Stimulated activated CD4-positive, alpha-beta T cell treated with anti-CD3 and anti-CD28 coated beads, Interleukin-12 subunit alpha, Interleukin-12 subunit beta, amount 100 ng/mL, for 4 hours (primary cell): ENCODE results near the gene OR7C1.
"Not testable (repeated sequence)": the region's sequence is repeated elsewhere in the genome, so short reads cannot be mapped to it uniquely, and the experiment has no call there.

Experiments
- DNase-seq: peaks from one replicate; pipeline ENCODE4 v3.0.0-alpha.2; 2020

Gene OR7C1

GRCh38 chr19:14784730-14785101 lies 50.3 kb downstream of the OR7C1 start:
- DNase-seq = not testable (repeated sequence)

- not testable (repeated sequence) for DNase-seq
These were observed 51.5 kb downstream of the OR7C1 start for GRCh38 chr19:14783410-14783998.

DNA sequence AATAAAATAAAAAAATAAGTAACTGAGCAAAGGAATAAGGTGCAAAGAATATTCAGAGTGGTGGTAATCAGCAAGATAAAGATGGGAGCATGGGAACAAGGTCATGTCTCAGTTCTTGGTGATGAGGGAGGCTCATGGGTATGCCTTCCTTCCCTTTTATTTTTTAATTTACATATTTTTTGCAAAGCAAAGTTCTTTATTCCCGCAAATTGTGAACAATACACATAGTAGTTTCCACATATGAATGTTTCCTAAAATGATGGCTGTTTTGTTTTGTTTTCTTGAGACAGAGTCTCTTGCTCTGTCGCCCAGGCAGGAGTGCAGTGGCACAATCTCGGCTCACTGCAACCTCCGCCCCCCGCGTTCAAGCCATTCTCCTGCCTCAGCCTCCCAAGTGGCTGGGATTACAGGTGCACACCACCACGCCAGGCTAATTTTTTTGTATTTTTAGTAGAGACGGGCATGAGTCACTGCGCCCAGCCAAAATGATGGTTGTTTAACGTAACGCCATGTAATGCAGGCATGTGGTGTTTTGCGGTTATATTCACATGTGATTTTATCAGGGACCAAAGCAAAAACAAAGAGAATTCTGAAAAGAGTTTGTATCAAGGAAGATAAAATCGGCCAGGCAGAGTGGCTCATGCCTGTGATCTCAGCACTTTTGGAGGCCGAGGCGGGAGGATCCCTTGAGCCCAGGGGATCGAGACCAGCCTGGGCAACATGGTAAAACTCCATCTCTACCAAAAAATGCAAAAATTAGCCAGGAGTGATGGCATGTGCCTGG lies 52.2 kb downstream of the OR7C1 start:
- DNase-seq = no peak

GRCh38 chr19:14781713-14782536 lies 53.1 kb downstream of the OR7C1 start:
- not testable (repeated sequence) for DNase-seq

DNA sequence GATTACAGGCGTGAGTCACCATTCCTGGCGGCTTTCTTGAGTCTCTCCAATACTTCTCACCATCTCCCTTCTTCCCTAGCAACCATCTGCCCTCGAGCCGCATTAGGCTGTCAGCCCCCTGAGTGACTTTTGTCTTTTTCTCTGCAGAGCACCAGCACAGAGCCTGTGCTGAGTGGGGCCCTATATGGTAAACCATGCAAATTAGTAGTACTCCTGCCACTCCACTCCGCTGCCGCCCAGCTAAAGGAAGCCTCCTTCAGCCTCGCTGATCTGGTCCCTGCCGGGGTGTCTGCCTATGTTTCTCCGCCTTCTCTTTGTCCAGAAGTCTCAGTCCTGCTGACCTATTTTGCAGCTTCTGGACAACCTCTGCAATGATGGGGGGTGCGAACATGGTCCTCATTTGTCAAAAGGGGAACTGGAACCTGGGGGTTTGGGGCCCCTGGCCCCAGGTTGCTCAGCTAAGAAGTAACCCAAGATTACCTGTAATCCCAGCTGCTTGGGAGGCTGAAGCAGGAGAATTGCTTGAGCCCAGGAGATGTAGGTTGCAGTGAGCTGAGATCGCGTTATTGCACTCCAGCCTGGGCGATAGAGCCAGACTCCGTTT lies 54.3 kb downstream of the OR7C1 start:
- DNase-seq = not testable (repeated sequence)

DNA sequence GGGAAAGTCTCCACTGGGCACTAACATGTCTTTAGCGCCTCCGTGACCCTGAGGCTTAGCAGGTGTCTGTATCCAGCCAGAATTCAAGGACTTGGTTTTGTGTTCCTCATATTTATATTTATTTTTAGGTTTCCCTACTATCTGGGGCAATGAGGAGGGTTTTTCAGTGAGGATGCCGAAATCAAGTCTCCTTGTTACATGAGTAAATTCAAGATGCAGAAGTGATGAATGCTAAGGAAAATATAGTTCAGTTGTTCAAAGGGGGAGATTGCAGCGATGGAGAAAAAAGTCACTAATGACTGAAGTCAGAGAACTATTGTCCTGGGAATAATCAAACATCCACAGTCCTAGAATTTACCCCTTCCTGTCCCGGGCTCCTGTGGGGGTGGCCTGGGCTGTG lies 55.8 kb downstream of the OR7C1 start:
- DNase-seq = no peak

GRCh38 chr19:14778110-14778845 lies 56.7 kb downstream of the OR7C1 start, which contains the start of gene ADGRE2:
Gene ADGRE2, minus strand, starts transcription at chr19:14778560. Its CDS starts 1,804 bp downstream, at chr19:14776756.
- DNase-seq = not testable (repeated sequence)

DNA sequence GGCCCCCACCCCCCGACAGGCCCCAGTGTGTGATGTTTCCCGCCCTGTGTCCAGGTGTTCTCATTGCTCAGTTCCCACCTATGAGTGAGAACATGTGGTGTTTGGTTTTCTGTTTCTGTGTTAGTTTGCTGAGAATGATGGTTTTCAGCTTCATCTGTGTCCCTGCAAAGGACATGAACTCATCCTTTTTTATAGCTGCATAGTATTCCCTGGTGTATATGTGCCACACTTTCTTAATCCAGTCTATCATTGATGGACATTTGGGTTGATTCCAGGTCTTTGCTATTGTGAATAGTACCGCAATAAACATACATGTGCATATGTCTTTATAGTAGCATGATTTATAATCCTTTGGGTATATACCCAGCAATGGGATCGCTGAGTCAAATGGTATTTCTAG lies 57.3 kb downstream of the OR7C1 start:
- not testable (repeated sequence) for DNase-seq

- no peak for DNase-seq
These were observed 59.0 kb downstream of the OR7C1 start for GRCh38 chr19:14775869-14776586.

DNA sequence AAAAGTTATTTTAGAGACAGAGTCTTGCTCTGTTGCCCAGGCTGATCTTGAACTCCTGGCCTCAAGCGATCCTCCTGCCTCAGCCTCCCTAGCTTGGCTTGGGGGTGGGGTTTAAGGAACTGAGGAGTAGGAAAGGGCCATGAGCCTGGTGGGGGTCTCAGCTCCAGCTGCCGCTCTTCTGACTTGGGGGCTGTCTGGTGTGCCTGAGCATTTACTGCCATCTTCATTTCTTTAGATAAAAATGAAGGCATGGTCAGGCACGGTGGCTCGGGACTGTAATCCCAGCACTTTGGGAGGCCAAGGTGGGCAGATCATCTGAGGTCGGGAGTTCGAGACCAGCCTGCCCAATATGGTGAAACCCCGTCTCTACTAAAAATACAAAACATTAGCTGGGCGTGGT lies 59.7 kb downstream of the OR7C1 start:
- not testable (repeated sequence) for DNase-seq

DNA sequence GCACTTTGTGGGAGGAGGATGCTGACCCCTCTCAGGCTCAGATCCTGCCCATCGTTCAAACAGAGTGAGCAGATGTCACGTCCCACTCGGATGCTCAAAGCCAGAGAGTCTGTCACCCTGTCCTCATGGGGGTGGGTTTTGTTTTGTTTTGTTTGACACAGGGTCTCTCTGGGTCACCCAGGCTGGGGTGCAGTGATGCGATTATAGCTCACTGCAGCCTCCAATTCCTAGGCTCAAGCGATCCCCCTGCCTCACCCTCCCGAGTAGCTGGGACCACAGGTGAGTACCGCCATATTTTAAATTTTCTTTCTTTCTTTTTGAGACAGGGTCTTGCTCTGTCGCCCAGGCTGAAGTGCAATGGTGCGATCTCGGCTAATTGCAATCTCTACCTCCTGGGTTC lies 60.6 kb downstream of the OR7C1 start:
- no peak for DNase-seq

GRCh38 chr19:14773722-14774121 lies 61.3 kb downstream of the OR7C1 start:
- not testable (repeated sequence) for DNase-seq

- no peak for DNase-seq
These were observed 62.0 kb downstream of the OR7C1 start for GRCh38 chr19:14772995-14773394.

DNA sequence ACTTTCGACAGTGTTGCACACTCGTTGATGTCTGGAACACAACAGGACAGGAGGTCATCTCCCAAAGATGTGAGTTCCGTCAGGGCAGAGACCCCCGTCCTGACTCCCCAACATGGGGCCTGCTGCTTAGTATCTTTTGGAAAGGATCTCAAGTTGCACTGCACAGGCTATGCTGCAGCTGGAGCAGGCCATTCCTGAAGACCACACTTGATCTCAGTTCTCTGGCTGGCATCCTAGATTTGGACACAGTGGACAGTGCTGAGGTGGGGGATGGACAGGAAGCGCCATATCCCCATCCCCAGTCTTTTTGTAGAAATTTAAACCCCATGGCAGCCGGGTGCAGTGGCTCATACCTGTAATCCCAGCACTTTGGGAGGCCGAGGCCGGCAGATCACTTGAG lies 62.5 kb downstream of the OR7C1 start:
- no peak for DNase-seq

DNA sequence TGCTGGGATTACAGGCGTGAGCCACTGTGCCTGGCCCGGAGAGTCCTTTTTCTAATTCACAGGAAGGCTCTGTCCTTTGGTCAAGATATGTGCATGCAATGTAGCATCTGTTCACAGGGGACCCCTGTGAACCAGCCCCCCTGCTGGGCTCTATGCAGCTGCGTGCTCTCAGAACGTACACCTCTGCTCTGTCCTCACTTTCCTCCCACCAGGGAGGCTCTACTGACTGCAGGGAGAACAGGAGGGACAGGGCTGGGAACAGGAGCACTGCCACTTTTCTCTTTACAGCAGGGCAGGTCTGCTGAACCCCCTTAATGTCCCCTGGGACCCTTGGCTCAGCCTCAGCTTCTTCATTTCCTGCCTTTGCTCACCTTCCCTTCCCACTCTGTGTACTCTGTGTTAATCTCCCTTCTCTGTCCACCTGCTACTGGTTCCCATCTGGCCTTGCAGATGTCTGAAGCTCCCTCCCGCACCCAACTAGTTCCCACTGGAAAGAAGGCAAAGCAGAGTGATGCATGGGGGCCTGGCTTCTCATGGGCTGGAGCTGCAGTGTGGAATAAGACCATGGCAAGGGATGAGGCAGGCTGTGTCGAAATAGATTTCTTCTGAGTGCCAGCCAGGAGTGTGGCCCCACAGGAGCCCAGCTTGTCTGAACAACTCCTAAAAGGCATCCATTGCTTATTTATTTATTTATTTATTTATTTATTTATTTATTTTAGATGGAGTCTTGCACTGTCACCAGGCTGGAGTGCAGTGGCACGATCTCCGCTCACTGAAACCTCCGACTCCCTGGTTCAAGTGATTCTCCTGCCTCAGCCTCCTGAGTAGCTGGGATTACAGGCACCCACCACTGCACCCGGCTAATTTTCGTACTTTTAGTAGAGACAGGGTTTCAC lies 63.8 kb downstream of the OR7C1 start:
- DNase-seq = no peak

DNA sequence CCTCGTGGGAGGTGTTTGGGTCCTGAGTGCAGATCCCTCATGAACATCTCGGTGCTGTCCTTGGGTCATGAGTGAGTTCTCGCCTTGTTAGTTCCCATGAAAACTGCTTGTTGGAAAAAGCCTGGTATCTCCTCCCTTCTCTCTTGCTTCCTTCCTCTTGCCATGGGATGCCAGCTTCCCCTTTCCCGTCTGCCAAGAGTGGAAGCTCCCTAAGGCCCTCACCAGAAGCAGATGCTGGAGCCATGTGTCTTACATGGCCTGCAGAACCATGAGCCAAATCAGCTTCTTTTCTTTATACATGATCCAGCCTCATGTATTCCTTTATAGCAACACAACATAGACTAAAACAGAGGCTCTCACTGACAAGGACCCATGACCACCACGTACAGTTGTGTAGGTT lies 64.8 kb downstream of the OR7C1 start:
- no peak for DNase-seq

GRCh38 chr19:14769201-14769600 lies 65.8 kb downstream of the OR7C1 start:
- no peak for DNase-seq

- DNase-seq = no peak
These were observed 67.0 kb downstream of the OR7C1 start for GRCh38 chr19:14768001-14768400.

GRCh38 chr19:14767466-14767971 lies 67.5 kb downstream of the OR7C1 start:
- DNase-seq = no peak

GRCh38 chr19:14765841-14766240 lies 69.1 kb downstream of the OR7C1 start:
- DNase-seq = not testable (repeated sequence)
